ENCODE results near the gene IL18BP. TPM values are rescaled to one million over a fixed set of nuclear protein-coding genes. Genes with fewer than 3 reads are reported as not detected.

Gene IL18BP
- total RNA-seq, 1 experiment from 2014 or later: 34.7 TPM

DNA sequence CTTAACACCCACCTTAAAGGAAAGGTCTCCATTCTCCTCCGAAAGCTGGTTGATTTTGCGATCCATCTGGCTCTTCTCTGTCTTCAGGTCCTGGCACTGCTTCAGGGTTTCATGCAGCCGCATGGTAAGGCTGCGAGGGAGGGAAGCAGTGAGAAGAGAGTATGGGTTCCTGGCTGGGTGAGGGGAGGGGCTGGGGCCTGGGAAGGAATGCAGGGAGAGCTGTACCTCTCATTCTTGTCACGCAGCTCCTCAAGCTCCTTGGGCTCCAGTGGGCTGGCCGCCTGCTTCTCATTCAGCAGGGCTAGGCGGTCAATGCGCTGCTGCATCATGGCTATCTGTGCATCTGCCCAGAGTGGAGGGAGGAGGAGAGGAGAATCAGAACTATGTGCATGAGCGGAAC is 19.5 kb downstream of the IL18BP start:
- peaks cover 42% of the 10 kb centered on the region for H3K36me3 ChIP-seq (ENCODE audit: control insufficient read depth, insufficient read depth, low read length)
- TF ChIP-seq, protein P1, sequence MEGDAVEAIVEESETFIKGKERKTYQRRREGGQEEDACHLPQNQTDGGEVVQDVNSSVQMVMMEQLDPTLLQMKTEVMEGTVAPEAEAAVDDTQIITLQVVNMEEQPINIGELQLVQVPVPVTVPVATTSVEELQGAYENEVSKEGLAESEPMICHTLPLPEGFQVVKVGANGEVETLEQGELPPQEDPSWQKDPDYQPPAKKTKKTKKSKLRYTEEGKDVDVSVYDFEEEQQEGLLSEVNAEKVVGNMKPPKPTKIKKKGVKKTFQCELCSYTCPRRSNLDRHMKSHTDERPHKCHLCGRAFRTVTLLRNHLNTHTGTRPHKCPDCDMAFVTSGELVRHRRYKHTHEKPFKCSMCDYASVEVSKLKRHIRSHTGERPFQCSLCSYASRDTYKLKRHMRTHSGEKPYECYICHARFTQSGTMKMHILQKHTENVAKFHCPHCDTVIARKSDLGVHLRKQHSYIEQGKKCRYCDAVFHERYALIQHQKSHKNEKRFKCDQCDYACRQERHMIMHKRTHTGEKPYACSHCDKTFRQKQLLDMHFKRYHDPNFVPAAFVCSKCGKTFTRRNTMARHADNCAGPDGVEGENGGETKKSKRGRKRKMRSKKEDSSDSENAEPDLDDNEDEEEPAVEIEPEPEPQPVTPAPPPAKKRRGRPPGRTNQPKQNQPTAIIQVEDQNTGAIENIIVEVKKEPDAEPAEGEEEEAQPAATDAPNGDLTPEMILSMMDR (IDR thresholded peaks at IDR 0.05; ENCODE audit: insufficient read depth in 1 of 2, low read depth in 1 of 2, low read length in 1 of 2, severe bottlenecking in 1 of 2, unreplicated experiment in 1 of 2): no peak
- Mint-ChIP-seq H3K27ac (ENCODE audit: unreplicated experiment) (no peak overlapping the region), H3K4me1 (ENCODE audit: low read depth, unreplicated experiment) (no peaks in the 10 kb centered on the region), H3K36me3 (ENCODE audit: insufficient read depth, unreplicated experiment) (peaks cover 92% of the 10 kb centered on the region), H3K27me3 (ENCODE audit: insufficient read depth, unreplicated experiment) (no peaks in the 10 kb centered on the region), H3K4me3 (ENCODE audit: unreplicated experiment) (no peak overlapping the region), H3K9me3 (ENCODE audit: unreplicated experiment) (no peaks in the 10 kb centered on the region)
- H3K27me3 ChIP-seq (replicated peaks; ENCODE audit: control insufficient read depth, insufficient read depth, low read length): no peaks in the 10 kb centered on the region
- no peaks in the 10 kb centered on the region for H3K9me3 ChIP-seq
- H3K4me1 ChIP-seq: no peaks in the 10 kb centered on the region
- no TSS peak for BruUV-seq (replicated peaks)
- POLR2A ChIA-PET: no interaction called here
- DNase-seq: no peak
- no peak overlapping the region for H3K4me3 ChIP-seq (ENCODE audit: low read depth, low read length)
- intact Hi-C loops (cut with micrococcal nuclease; ENCODE audit: unreplicated experiment): no loop called here
- CTCF ChIA-PET: no interaction called here

DNA sequence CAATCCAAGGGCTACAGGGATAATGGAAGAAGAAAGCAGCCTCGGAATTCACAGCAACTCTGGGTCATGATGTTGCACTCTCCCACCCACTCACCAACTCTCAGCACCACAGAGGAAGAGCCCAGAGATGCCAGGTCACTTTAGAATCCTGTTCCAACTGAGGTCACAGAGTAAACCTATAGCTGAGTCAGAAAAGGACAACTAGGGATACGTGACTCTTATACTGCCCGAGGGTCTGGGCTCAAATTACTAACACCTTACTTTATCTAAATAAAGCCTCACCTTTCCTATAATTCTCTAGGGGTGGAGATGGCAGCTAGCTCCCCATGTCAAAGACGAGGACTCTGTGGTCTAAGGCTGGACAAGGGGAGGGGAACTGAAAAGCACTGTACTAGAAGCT is 24.6 kb downstream of the IL18BP start:
- CTCF ChIA-PET: interaction anchor here (3.8 kb wide), 1 partner anchor 69 kb away, joined by 158 read pairs; no protein-coding TSS in a partner anchor
- Mint-ChIP-seq H3K9me3 (ENCODE audit: unreplicated experiment) (no peaks in the 10 kb centered on the region), H3K4me1 (ENCODE audit: low read depth, unreplicated experiment) (peaks cover 8% of the 10 kb centered on the region), H3K27me3 (ENCODE audit: insufficient read depth, unreplicated experiment) (no peaks in the 10 kb centered on the region), H3K36me3 (ENCODE audit: insufficient read depth, unreplicated experiment) (peaks cover 53% of the 10 kb centered on the region), H3K4me3 (ENCODE audit: unreplicated experiment) (no peak overlapping the region), H3K27ac (ENCODE audit: unreplicated experiment) (no peak overlapping the region)
- H3K9me3 ChIP-seq: no peaks in the 10 kb centered on the region
- peaks cover 23% of the 10 kb centered on the region for H3K36me3 ChIP-seq (ENCODE audit: control insufficient read depth, insufficient read depth, low read length)
- intact Hi-C loops (cut with micrococcal nuclease; ENCODE audit: unreplicated experiment): no loop called here
- TF ChIP-seq, protein P1 (IDR thresholded peaks at IDR 0.05; ENCODE audit: insufficient read depth in 1 of 2, low read depth in 1 of 2, low read length in 1 of 2, severe bottlenecking in 1 of 2, unreplicated experiment in 1 of 2): no peak
- no peak for DNase-seq
- H3K27me3 ChIP-seq (replicated peaks; ENCODE audit: control insufficient read depth, insufficient read depth, low read length): no peaks in the 10 kb centered on the region
- no peak overlapping the region for H3K4me3 ChIP-seq (ENCODE audit: low read depth, low read length)
- POLR2A ChIA-PET: no interaction called here
- BruUV-seq (replicated peaks): no TSS peak
- 0 out of 2 replicates have a peak, but pooled peaks cover 4% of the 10 kb centered on the region for H3K4me1 ChIP-seq

DNA sequence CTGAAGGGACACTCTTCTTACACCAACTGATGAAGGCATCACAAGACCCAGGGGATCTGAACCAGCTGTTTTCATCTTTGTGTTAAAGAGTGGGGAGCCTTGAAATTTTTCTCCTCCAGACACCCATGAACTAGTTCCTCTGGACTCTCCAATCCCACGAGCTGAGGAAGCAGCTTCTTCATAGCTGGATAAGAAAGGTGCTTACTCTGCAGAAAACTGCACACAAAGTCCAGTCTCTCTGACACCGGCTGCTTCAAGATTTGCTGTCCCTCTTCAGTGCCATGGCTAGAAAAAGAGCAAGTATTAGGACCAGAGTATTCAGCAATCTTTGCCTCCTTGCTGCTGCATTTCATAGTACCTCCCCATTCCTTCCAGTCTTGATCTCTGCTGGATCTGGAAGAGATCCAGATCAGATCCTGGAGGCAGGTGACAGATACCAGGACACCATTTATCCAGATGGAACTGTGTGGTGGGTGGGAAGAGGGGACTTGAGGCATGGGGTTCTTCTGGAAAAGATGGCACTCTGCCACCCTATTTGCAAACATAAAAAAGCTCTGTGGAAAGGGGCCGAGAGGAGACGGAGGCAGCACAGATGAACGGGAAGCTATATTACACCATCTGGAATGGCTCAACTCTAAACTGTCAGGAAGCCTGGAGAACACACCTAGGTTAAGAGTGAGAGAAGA is 25.5 kb downstream of the IL18BP start:
- Histone ChIP-seq H3K4me3 (ENCODE audit: low read depth, low read length) (no peak overlapping the region), H3K27me3 (replicated peaks; ENCODE audit: control insufficient read depth, insufficient read depth, low read length) (no peaks in the 10 kb centered on the region), H3K36me3 (ENCODE audit: control insufficient read depth, insufficient read depth, low read length) (peaks cover 21% of the 10 kb centered on the region), H3K4me1 (0 out of 2 replicates have a peak, but pooled peaks cover 4% of the 10 kb centered on the region), H3K9me3 (no peaks in the 10 kb centered on the region)
- CTCF ChIA-PET: interaction anchor here (0.7 to 3.8 kb wide), 27 partner anchors 9 to 407 kb away, joined by 3 to 158 read pairs (median 9); partner anchors contain the start of gene ANAPC15
- TF ChIP-seq, protein P1 (IDR thresholded peaks at IDR 0.05; ENCODE audit: insufficient read depth in 1 of 2, low read depth in 1 of 2, low read length in 1 of 2, severe bottlenecking in 1 of 2, unreplicated experiment in 1 of 2): no peak
- H3K4me1 Mint-ChIP-seq (ENCODE audit: low read depth, unreplicated experiment): peaks cover 8% of the 10 kb centered on the region
- POLR2A ChIA-PET: interaction anchor here (1.4 kb wide), 1 partner anchor 67 kb away, joined by 13 read pairs; no protein-coding TSS in a partner anchor
- intact Hi-C loops (cut with micrococcal nuclease; ENCODE audit: unreplicated experiment): loop anchor here (2.0 kb wide), 3 partner anchors 57 to 215 kb away; partner anchors contain the start of genes LRRC51 and NUMA1
- no peak overlapping the region for H3K27ac Mint-ChIP-seq (ENCODE audit: unreplicated experiment)
- no peak overlapping the region for H3K4me3 Mint-ChIP-seq (ENCODE audit: unreplicated experiment)
- BruUV-seq (replicated peaks): no TSS peak
- no peaks in the 10 kb centered on the region for H3K9me3 Mint-ChIP-seq (ENCODE audit: unreplicated experiment)
- no peak for DNase-seq
- no peaks in the 10 kb centered on the region for H3K27me3 Mint-ChIP-seq (ENCODE audit: insufficient read depth, unreplicated experiment)
- H3K36me3 Mint-ChIP-seq (ENCODE audit: insufficient read depth, unreplicated experiment): peaks cover 51% of the 10 kb centered on the region
